SK-N-SH (cell line): ENCODE data around the gene SSR1. TPM values are rescaled to one million over a fixed set of nuclear protein-coding genes. Genes with fewer than 3 reads are reported as not detected.

Experiments used
- CTCF ChIA-PET: fragments of 300-600, 350-600 bp; formaldehyde crosslinking; extraction: SDS; loops from one replicate; lab custom pipeline; 2021; lab: Yijun Ruan, JAX
- POLR2A ChIA-PET: fragments of 350-600 bp; sonication (Branson Sonifier 250); formaldehyde crosslinking; extraction: SDS; loops from one replicate; lab custom pipeline; 2020; ENCODE audit warnings: antibody characterized with exemption, inconsistent platforms; lab: Yijun Ruan, JAX
- DNase-seq: peaks from one replicate; pipeline ENCODE4 v3.0.0; 2012
- H2AFZ ChIP-seq: fragments of 200-600 bp; sonication (generic); 2 replicates; pipeline ENCODE4 v1.8.1; 2016; ENCODE audit warnings: antibody characterized with exemption, mild to moderate bottlenecking, low read depth
- H3F3A ChIP-seq: fragments of 200-600 bp; sonication (generic); replicated peaks from 2 replicates; pipeline ENCODE3; 2016; ENCODE audit warnings: antibody characterized with exemption, mild to moderate bottlenecking; ENCODE audit not compliant: insufficient read depth
- H3K27ac ChIP-seq, 2 experiments: fragments of 200-500 bp in 1 of 2; fragments of 200-600 bp in 1 of 2; sonication (Bioruptor generic) in 1 of 2; sonication (generic), shearing (Covaris generic) in 1 of 2; 2 replicates each; pipeline versions ENCODE4 v1.5.1 to v1.6.1; 2014 to 2016; ENCODE audit warnings: low read depth in 2 of 2, inconsistent platforms in 1 of 2, low read length in 1 of 2, mild to moderate bottlenecking in 1 of 2, mixed read lengths in 1 of 2
- H3K27me3 ChIP-seq: fragments of 200-600 bp; sonication (generic), shearing (Covaris generic); 2 replicates; pipeline ENCODE4 v1.6.1; 2016; ENCODE audit warnings: mixed run types; ENCODE audit not compliant: insufficient read depth
- H3K36me3 ChIP-seq, 2 experiments: fragments of 200-500 bp in 1 of 2; fragments of 200-600 bp in 1 of 2; sonication (Bioruptor generic) in 1 of 2; sonication (generic) in 1 of 2; replicated peaks in 1 of 2; 2 replicates each; pipeline versions ENCODE3 to v1.5.1; 2014 to 2016; ENCODE audit warnings: low read length in 1 of 2, mild to moderate bottlenecking in 1 of 2; ENCODE audit not compliant: insufficient read depth in 2 of 2, control insufficient read depth in 1 of 2
- H3K4me1 ChIP-seq, 2 experiments: fragments of 200-500 bp in 1 of 2; fragments of 200-600 bp in 1 of 2; sonication (Bioruptor generic) in 1 of 2; sonication (generic), shearing (Covaris generic) in 1 of 2; 2 replicates each; pipeline versions ENCODE4 v1.5.1 to v1.6.1; 2014 to 2016; ENCODE audit warnings: low read depth in 1 of 2, low read length in 1 of 2, mixed run types in 1 of 2; ENCODE audit not compliant: insufficient read depth in 2 of 2, control insufficient read depth in 1 of 2
- H3K4me2 ChIP-seq: fragments of 200-600 bp; sonication (generic), shearing (Covaris generic); 2 replicates; pipeline ENCODE4 v1.6.1; 2017; ENCODE audit warnings: mixed run types
- H3K4me3 ChIP-seq, 2 experiments: fragments of 200-500 bp in 1 of 2; fragments of 200-600 bp in 1 of 2; sonication (Bioruptor generic) in 1 of 2; sonication (generic), shearing (Covaris generic) in 1 of 2; 2 replicates each; pipeline versions ENCODE4 v1.5.1 to v1.8.1; 2014 to 2016; ENCODE audit warnings: low read depth in 2 of 2, inconsistent platforms in 1 of 2, low read length in 1 of 2, mild to moderate bottlenecking in 1 of 2, mixed read lengths in 1 of 2, moderate library complexity in 1 of 2
- H3K79me2 ChIP-seq: fragments of 200-600 bp; sonication (generic); 2 replicates; pipeline ENCODE4 v1.8.1; 2017; ENCODE audit warnings: mild to moderate bottlenecking; ENCODE audit not compliant: insufficient read depth
- H3K9ac ChIP-seq: fragments of 200-600 bp; sonication (generic); 2 replicates; pipeline ENCODE4 v1.6.1; 2017; ENCODE audit warnings: mixed run types
- H3K9me2 ChIP-seq: fragments of 200-600 bp; sonication (generic); 2 replicates; pipeline ENCODE4 v1.6.1; 2017; ENCODE audit warnings: mixed run types
- H3K9me3 ChIP-seq: fragments of 200-600 bp; sonication (generic); 2 replicates; pipeline ENCODE4 v1.6.1; 2017; ENCODE audit warnings: mixed run types, mild to moderate bottlenecking, moderate library complexity
- H4K20me1 ChIP-seq: fragments of 200-600 bp; sonication (generic); 2 replicates; pipeline ENCODE4 v1.6.1; 2017; ENCODE audit warnings: mild to moderate bottlenecking, mixed run types; ENCODE audit not compliant: insufficient read depth
- CHD2 ChIP-seq: fragments of 150-350 bp; IDR thresholded peaks from 2 replicates; pipeline ENCODE4 v1.6.1; 2018; ENCODE audit warnings: low read length; ENCODE audit not compliant: partially characterized antibody
- ELF1 ChIP-seq: IDR thresholded peaks from 2 replicates; pipeline ENCODE4 v1.4.0; 2012
- EP300 ChIP-seq, 2 experiments: IDR thresholded peaks; 2 replicates each; pipeline versions ENCODE4 v1.4.0 to v1.6.1; 2012; ENCODE audit warnings: borderline replicate concordance in 1 of 2, low read depth in 1 of 2, low read length in 1 of 2
- FOXM1 ChIP-seq: IDR thresholded peaks from 2 replicates; pipeline ENCODE4 v1.4.0; 2012; ENCODE audit warnings: low read depth, mild to moderate bottlenecking
- GATA2 ChIP-seq: sonication (generic); formaldehyde crosslinking; IDR thresholded peaks from 2 replicates; pipeline ENCODE4 v1.5.0; 2020; ENCODE audit warnings: mild to moderate bottlenecking, missing genetic modification reagents
- JUND ChIP-seq: IDR thresholded peaks from 2 replicates; pipeline ENCODE4 v1.4.0; 2012
- NFIC ChIP-seq: IDR thresholded peaks from 2 replicates; pipeline ENCODE4 v1.4.0; 2012; ENCODE audit warnings: borderline replicate concordance
- NRF1 ChIP-seq: IDR thresholded peaks from 2 replicates; pipeline ENCODE4 v1.6.1; 2012; ENCODE audit warnings: low read depth, mild to moderate bottlenecking, low read length
- POLR2AphosphoS5 ChIP-seq: IDR thresholded peaks from 2 replicates; pipeline ENCODE4 v1.6.1; 2012; ENCODE audit warnings: low read depth, low read length
- RAD21 ChIP-seq: IDR thresholded peaks from 2 replicates; pipeline ENCODE4 v1.6.1; 2012; ENCODE audit warnings: mild to moderate bottlenecking, low read length
- RCOR1 ChIP-seq: fragments of 150-350 bp; IDR thresholded peaks from 2 replicates; pipeline ENCODE4 v1.6.1; 2017; ENCODE audit warnings: antibody characterized with exemption, low read length
- SIN3A ChIP-seq: IDR thresholded peaks from 2 replicates; pipeline ENCODE4 v1.6.1; 2012; ENCODE audit warnings: low read depth, mild to moderate bottlenecking, low read length, moderate library complexity, borderline replicate concordance
- SMC3 ChIP-seq: IDR thresholded peaks from 2 replicates; pipeline ENCODE4 v1.6.1; 2012; ENCODE audit warnings: low read depth, low read length, improper control_type of control experiment
- TAF1 ChIP-seq: IDR thresholded peaks from 2 replicates; pipeline ENCODE4 v1.6.1; 2012; ENCODE audit warnings: low read depth, mild to moderate bottlenecking, low read length, moderate library complexity, borderline replicate concordance
- TEAD4 ChIP-seq: IDR thresholded peaks from 2 replicates; pipeline ENCODE4 v1.4.0; 2012; ENCODE audit warnings: mild to moderate bottlenecking, borderline replicate concordance; ENCODE audit not compliant: insufficient read depth
- YY1 ChIP-seq: IDR thresholded peaks from 2 replicates; pipeline ENCODE4 v1.4.0; 2012; ENCODE audit warnings: low read depth, mild to moderate bottlenecking
- WGBS: methylation state at CpG from one replicate; pipeline ENCODE4 v1.1.6; 2017; ENCODE audit warnings: low lambda C conversion rate; 5-methylcytosine and 5-hydroxymethylcytosine counted together
- polyA plus RNA-seq, 3 experiments: library from polyadenylated mRNA; depleted of rRNA; stranded (reverse); fragments of >200 nt; gene quantifications; 2 replicates each; pipeline ENCODE4 v1.2.3, GENCODE V29; 2012
- TF ChIP-seq, protein P1 (sequence below): IDR thresholded peaks from 2 replicates; pipeline ENCODE4 v1.6.1; 2012; ENCODE audit warnings: mild to moderate bottlenecking, low read depth, low read length, moderate library complexity
- TF ChIP-seq, protein P2 (sequence below): IDR thresholded peaks from 2 replicates; pipeline ENCODE4 v1.4.0; 2012; ENCODE audit warnings: low read depth
- TF ChIP-seq, protein P3 (sequence below): fragments of 150-350 bp; IDR thresholded peaks from 2 replicates; pipeline ENCODE4 v1.6.1; 2016; ENCODE audit warnings: mild to moderate bottlenecking, low read depth, low read length
- TF ChIP-seq, protein P4 (sequence below): fragments of 150-350 bp; IDR thresholded peaks from 2 replicates; pipeline ENCODE4 v1.6.1; 2017; ENCODE audit warnings: antibody characterized with exemption, low read length, low read depth, borderline replicate concordance
- TF ChIP-seq, protein P5 (sequence below): IDR thresholded peaks from 2 replicates; pipeline ENCODE4; 2012

Gene SSR1
- polyA plus RNA-seq, 1 of the 3 experiments (the other 2 are of a cell fraction) = 50.7 TPM

DNA sequence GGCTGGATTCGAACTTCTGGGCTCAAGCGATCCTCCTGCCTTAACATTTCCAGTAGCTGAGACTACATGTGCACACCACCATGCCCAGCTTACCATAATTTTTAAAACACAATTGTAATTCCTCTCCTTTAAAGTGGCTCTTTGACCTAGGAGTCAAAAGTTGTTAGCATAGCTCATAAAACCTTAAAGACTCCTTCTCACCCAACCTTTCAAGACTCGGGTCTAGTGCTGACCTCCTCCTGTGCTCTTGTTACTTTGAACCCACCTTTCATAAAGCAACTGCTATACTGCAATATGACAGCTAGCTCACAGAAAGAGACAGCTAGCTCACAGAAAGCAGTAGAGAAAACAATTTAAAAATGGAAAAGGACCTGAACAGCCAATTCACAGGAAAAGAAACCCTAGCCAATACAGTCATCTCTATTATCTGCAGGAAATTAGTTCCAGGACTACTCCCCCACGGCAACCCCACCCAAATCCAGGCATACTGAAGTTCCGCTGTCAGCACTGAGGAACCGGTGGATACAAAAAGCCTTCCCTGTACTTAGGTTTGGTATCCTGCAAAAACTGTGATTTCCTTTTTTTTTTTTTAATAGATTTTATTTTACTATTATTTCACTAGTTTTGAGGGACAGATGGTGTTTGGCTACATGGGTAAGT lies 20.3 kb downstream of the SSR1 start (continued):
- TF ChIP-seq, protein P1, sequence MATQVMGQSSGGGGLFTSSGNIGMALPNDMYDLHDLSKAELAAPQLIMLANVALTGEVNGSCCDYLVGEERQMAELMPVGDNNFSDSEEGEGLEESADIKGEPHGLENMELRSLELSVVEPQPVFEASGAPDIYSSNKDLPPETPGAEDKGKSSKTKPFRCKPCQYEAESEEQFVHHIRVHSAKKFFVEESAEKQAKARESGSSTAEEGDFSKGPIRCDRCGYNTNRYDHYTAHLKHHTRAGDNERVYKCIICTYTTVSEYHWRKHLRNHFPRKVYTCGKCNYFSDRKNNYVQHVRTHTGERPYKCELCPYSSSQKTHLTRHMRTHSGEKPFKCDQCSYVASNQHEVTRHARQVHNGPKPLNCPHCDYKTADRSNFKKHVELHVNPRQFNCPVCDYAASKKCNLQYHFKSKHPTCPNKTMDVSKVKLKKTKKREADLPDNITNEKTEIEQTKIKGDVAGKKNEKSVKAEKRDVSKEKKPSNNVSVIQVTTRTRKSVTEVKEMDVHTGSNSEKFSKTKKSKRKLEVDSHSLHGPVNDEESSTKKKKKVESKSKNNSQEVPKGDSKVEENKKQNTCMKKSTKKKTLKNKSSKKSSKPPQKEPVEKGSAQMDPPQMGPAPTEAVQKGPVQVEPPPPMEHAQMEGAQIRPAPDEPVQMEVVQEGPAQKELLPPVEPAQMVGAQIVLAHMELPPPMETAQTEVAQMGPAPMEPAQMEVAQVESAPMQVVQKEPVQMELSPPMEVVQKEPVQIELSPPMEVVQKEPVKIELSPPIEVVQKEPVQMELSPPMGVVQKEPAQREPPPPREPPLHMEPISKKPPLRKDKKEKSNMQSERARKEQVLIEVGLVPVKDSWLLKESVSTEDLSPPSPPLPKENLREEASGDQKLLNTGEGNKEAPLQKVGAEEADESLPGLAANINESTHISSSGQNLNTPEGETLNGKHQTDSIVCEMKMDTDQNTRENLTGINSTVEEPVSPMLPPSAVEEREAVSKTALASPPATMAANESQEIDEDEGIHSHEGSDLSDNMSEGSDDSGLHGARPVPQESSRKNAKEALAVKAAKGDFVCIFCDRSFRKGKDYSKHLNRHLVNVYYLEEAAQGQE = no peak
- TF ChIP-seq NFIC (no peak), SMC3 (no peak), TAF1 (no peak), JUND (no peak), CHD2 (no peak), NRF1 (no peak), RAD21 (no peak), POLR2AphosphoS5 (no peak)

DNA sequence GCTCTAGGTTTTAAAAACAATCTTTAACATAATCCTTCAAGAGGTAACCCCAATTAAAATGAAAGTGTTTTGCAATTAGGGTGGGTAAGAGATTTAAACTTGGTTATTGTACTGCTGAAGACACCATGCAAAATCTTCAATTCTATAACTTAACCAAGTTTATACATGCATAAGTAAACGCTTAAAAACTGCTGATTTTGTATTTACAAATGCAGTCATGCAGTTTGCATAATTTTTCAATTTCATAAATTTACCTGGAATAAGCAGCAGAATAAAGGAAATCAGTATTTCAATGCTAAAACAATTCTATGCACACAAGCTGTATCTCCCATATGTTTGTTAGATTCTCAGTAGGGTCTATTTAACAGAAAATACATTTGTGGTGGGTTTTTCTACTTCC lies 22.9 kb downstream of the SSR1 start:
- H2AFZ ChIP-seq = no peak overlapping the region
- no peak overlapping the region for H3K9ac ChIP-seq
- H3K9me2 ChIP-seq = no peaks in the 10 kb centered on the region
- 97% methylated on average over 1 of the region's 1 CpG for WGBS
- POLR2A ChIA-PET = no interaction called here
- H3K4me1 ChIP-seq = no peaks in the 10 kb centered on the region
- no peaks in the 10 kb centered on the region for H3K27me3 ChIP-seq
- no peak overlapping the region for H3K4me2 ChIP-seq
- H4K20me1 ChIP-seq = no peaks in the 10 kb centered on the region
- H3K79me2 ChIP-seq = peaks cover 3% of the 10 kb centered on the region
- DNase-seq = no peak
- H3K9me3 ChIP-seq = no peaks in the 10 kb centered on the region
- H3K4me3 ChIP-seq = no peak overlapping the region
- TF ChIP-seq ELF1 (no peak), EP300 (IDR thresholded peaks at IDR 0.05; ENCODE audit: borderline replicate concordance in 1 of 2, low read depth in 1 of 2, low read length in 1 of 2) (no peak), CHD2 (no peak), YY1 (no peak), SIN3A (no peak), RAD21 (no peak), FOXM1 (no peak), JUND (no peak), TEAD4 (no peak), GATA2 (CRISPR knock-in tag) (no peak), RCOR1 (no peak)
- TF ChIP-seq, protein P2, sequence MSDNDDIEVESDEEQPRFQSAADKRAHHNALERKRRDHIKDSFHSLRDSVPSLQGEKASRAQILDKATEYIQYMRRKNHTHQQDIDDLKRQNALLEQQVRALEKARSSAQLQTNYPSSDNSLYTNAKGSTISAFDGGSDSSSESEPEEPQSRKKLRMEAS = no peak
- TF ChIP-seq, protein P3, sequence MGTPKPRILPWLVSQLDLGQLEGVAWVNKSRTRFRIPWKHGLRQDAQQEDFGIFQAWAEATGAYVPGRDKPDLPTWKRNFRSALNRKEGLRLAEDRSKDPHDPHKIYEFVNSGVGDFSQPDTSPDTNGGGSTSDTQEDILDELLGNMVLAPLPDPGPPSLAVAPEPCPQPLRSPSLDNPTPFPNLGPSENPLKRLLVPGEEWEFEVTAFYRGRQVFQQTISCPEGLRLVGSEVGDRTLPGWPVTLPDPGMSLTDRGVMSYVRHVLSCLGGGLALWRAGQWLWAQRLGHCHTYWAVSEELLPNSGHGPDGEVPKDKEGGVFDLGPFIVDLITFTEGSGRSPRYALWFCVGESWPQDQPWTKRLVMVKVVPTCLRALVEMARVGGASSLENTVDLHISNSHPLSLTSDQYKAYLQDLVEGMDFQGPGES = no peak
- TF ChIP-seq, protein P4, sequence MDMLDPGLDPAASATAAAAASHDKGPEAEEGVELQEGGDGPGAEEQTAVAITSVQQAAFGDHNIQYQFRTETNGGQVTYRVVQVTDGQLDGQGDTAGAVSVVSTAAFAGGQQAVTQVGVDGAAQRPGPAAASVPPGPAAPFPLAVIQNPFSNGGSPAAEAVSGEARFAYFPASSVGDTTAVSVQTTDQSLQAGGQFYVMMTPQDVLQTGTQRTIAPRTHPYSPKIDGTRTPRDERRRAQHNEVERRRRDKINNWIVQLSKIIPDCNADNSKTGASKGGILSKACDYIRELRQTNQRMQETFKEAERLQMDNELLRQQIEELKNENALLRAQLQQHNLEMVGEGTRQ = no peak
- TF ChIP-seq, protein P5, sequence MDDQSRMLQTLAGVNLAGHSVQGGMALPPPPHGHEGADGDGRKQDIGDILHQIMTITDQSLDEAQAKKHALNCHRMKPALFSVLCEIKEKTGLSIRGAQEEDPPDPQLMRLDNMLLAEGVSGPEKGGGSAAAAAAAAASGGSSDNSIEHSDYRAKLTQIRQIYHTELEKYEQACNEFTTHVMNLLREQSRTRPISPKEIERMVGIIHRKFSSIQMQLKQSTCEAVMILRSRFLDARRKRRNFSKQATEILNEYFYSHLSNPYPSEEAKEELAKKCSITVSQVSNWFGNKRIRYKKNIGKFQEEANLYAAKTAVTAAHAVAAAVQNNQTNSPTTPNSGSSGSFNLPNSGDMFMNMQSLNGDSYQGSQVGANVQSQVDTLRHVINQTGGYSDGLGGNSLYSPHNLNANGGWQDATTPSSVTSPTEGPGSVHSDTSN = no peak
- TF ChIP-seq, protein P1 = no peak
- no peak overlapping the region for H3K27ac ChIP-seq
- H3K36me3 ChIP-seq = peaks cover 77 to 88% of the 10 kb centered on the region in 2 experiments
- CTCF ChIA-PET = interaction anchor here (1.7 kb wide), 1 partner anchor 325 kb away, joined by 5 read pairs; no protein-coding TSS in a partner anchor
- peaks cover 8% of the 10 kb centered on the region for H3F3A ChIP-seq
